GM18508 (cell line): ENCODE results near the gene AXIN1.
"Not testable (repeated sequence)": the region's sequence is repeated elsewhere in the genome, so short reads cannot be mapped to it uniquely, and the experiment has no call there.

Experiments used
- ATAC-seq: cut with Tn5 transposase; IDR thresholded peaks from one replicate; pipeline ENCODE4 v1.9.1; 2021; ENCODE audit warnings: moderate number of reproducible peaks; ENCODE audit not compliant: insufficient read depth, unreplicated experiment

AXIN1 gene

DNA sequence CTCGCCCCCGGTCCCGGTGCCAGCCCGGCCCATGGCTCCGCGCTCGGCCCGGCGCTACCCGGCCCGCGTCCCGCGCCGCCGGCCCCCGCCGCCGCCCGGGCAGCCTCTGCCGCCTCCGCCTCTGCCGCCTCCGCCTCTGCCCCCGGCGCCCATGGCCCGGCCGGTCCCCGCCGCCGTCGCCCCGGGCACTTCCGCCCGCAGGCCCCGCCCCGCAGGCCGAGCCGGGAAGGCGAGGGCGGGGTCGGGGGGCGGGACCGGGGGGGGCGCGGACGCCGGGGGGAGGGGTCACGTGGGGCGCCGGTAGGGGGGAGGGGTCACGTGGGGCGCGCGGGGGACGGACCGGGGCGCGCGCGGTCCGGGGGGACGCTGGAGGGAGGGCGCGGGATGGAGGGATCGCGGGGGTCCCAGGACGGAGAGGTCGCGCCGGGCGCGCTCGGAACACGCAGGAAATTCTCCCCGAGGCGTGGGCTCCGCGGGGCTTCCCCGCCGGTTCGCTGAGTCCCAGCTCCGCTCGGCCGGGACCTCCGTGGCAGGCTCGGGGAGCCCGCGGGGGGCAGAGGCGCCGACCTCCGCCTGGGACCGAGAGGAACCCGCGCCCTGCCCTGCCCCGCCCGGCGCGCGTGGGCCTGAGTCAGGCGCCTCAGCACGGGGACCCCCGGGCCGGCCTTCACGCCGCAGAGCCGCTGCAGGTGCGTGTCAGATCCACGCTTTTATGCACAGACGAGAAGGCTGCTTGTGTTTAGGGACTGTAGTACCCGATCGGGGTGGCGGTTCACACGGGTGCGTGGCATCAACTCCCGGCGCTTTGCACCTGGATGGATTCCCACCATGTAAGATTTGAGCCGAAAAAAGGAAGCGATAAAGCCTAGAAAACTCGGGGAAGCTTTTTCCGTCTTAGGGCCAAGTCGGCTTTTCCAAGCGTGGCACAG, 29.5 kb upstream of the AXIN1 start, which contains the start of gene PGAP6:
TSS of gene PGAP6 (minus strand) at position 190 of the 929 bp plus-strand sequence. CDS start at position 33, 157 bp downstream.
- ATAC-seq = no peak

- no peak for ATAC-seq
These were observed 28.7 kb upstream of the AXIN1 start for GRCh38 chr16:381012-381788.

DNA sequence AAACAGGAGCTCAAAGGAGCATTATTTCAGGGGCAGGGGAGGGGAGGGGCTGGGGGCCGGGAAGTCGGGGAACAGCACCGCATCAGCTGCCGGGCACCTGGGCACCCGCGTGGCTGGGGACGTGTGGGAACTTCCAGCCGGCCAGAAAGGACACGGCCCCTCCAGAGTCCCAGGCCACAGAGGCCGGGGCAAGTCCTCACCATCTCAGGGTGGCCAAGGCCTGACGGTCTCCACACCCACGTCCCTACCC, 28.2 kb upstream of the AXIN1 start:
- ATAC-seq = no peak

- ATAC-seq = no peak
These were observed 27.6 kb upstream of the AXIN1 start for GRCh38 chr16:379961-380761.

- no peak for ATAC-seq
These were observed 26.8 kb upstream of the AXIN1 start for GRCh38 chr16:379183-379960.

DNA sequence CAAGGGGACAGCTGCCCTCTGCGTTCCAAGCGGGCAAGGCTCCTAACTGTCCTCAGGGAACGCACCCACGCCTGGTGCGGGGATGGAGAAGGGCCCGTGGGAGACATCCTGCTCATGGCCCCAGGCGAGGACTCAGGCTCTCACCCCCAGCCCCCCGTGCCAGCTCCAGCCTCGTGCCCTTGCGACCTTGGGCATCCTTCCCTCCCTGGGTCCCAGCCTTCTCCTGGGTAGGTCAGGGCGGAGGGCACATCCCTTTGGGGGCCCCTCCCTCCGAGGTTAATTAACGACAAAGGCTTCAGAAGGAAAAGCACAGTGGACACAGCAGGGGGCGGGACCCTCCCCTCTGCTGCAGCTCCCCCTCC, 26.3 kb upstream of the AXIN1 start:
- no peak for ATAC-seq

GRCh38 chr16:378113-378820, 25.7 kb upstream of the AXIN1 start:
- not testable (repeated sequence) for ATAC-seq

- no peak for ATAC-seq
These were observed 25.0 kb upstream of the AXIN1 start for GRCh38 chr16:377419-377951.

DNA sequence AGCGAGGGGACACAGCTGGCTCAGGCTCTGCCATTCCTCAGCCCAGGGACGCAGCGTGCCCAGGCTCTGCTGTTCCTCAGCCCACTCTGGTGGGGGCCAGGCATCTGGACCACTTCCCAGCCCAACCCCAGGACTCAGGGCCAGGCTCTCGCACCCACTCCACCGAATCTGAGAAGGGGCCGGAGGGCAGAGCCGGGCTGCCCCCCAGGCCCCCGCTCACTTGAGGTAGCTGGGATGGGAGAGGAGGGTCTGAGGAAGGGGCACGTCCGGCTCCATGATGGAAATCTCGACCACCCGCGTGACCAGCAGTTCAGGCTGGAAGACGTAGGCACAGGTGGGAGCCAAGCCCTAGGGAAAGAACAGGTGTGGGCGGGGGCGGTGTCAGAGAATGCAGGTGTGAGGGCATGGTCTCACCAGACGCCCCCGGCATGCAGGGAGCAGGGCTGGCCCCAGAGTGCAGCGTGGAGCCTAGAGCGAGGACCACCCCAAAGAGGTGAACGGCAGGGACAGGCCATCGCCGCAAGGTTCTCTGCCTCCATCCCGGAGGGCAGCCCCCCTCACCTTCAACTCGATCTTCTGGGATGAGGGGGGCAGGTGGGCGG, 24.4 kb upstream of the AXIN1 start:
- ATAC-seq = no peak

DNA sequence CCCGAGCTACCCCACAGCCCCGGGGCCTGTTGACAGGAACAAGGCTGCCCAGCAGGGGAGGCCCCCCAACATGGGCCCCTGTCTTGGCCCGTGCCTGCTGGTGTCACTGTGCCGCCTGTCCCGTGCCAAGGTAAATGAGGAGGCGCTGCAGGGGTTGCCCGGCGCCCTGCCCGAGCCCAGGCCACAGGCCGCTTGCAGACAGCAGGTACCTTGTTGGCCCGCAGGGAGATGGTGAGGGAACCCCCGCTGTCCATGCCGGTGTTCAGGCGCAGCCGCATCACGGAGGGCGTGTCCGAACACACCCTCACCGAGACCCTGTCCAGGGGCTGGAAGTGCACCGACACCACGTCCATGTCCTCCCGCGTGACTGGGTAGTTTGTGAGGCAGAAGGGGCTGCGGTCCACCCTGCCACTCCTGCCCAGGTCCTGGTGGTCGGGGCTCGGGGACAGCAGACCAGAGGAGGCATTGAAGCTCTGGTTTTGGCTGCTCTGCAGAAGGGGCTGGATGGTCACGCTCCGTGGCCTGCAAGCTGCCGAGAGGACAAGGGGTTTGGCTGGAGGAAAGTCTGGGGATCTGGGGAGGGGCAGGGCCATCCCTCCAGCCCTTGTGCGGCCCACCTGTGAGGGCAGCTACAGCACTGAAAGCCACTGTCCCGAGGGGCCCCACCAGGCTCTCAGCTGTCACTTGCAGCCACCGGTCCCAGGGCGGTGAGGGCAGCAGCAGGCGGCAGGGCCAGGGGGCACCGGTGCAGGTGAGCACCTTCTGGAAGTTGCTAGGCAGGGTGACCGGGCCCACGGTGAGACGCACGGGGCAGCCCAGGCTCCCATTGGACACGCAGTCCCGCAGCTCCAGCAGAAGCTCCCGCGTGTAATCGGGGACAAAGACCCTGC, 23.6 kb upstream of the AXIN1 start:
- ATAC-seq = no peak

GRCh38 chr16:375212-375611, 22.7 kb upstream of the AXIN1 start:
- ATAC-seq = no peak

DNA sequence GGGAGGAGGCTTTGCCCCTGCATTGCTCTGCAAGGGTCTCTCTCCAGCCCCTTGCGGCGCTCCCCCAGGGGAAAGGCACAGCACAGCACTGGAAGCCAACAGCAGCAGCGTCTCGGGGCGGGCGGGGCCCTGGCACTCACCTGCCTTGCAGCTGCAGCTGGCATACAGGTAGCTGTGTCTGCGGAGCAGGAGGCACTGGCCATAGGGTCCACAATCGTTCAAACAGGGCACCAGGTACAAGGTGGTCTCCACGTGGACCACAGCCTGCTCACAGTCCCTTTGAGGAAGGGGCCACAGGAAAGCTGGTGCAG, 22.0 kb upstream of the AXIN1 start:
- no peak for ATAC-seq

GRCh38 chr16:373848-374615, 21.5 kb upstream of the AXIN1 start:
- ATAC-seq = no peak

DNA sequence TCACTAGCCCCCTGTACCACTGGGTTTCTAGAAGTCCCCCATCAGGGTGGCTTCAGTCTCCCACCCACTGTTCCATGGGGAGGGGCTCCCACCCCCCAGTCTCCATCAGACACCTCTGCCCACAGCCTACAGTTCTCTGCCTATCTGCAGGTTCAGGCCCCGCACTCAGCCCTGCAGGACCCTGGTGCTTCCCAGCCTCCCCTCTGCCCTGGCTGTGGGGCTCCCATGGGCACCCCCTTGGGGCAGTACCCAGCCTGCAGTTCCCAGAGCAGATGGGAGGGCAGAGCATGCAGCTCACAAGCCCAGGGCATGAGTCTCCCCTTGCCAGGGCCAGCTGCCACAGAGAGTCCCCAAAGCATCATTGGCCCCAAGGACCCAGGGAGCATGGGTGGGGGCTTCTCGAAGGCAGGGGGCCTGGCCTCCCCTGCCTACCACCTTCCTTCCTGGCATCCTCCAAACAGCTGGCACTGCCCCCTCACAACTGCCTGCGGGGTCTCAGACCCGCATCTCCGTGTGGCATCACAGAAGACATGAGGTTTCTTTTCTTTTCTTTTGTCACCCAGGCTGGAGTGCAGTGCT, 20.6 kb upstream of the AXIN1 start:
- ATAC-seq = no peak

DNA sequence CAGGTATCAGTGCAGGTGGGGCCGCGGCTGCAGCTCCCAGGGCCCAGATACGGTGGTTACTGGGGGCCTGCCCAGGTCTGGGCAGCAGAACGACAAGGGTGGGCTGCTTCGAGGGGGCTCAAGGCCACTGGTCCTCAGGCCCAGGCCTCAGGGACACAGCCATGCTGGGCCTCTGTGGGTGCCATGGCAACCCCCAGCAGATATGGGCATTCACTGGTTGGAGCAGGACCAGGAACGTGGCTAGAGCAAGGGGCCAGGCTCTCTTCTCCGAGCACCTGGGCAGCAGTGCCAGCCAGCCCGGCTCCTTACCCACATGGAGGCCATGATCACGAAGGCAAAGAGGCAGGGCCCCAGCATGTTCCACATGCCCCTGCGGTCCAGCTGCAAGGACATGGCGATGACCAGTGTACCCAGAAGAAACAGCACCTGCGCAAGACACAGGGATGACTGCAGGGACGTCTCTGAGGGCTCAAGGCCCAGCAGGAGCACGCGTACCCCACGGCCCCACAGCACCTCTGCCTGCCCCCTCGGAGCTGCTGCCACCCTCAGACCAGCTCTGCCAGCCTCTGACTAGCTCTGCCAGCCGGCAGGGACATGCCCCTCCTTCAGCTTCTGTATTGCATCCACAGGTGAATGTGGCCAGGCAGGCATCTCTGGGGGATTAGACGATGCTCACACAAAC, 19.9 kb upstream of the AXIN1 start:
- ATAC-seq = no peak

DNA sequence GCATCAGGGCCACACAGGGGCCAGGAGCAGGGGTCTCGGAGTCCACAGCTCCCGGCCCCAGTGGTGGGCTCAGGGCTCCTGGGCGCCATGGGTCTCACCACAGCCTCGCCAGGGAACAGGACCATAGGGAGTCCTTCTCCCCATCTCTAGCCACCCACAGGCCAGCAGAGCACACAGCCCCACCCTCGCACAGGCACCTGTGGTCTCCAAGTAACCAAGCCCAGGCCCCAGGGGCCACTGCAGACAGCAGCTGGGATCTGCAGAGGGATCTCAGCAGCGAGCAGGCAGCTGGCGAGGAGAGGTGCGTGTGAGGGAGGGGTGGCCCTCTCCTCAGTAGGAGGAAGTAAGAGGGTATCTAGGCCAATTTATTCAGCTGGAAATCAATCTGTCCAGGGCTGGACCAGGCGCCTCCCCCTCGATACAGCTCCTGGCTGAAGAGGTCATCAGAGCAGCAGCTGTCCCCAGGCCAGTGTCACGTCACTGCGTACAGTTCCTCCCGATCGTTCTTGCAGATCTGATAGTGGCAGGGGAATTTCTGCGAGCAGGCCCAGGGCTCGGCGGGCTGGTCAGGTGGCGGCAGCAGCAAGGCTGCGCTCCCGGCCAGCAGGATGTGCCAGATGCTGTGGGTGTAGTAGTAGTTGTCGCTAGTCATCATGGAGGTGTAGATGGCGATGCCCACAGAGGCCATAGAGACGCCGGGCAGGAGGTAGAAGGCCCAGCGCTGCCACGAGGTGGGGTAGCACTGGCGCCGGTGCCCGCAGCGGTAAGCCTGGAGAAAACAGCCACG, 19.2 kb upstream of the AXIN1 start:
- ATAC-seq = no peak
